ENCODE data around the gene PTH2.

PTH2 gene

GRCh38 chr19:49415102-49415809 is 8.0 kb downstream of the PTH2 start:
- DNase-seq (ENCODE audit: insufficient read length) (no peak), FAIRE-seq (peak; percentile 77)
- TF ChIP-seq TAF1 (IDR thresholded peaks at IDR 0.05; ENCODE audit: borderline replicate concordance, low read depth, low read length): no peak
- no peak for TF ChIP-seq POLR2A (IDR thresholded peaks at IDR 0.05; ENCODE audit: low read depth, low read length)
- no peak for TF ChIP-seq POLR2AphosphoS5 (IDR thresholded peaks at IDR 0.05; ENCODE audit: low read depth, low read length)

GRCh38 chr19:49414256-49414655 is 9.0 kb downstream of the PTH2 start:
- DNase-seq (ENCODE audit: insufficient read length) (no peak), FAIRE-seq (no peak)
- TF ChIP-seq POLR2AphosphoS5 (IDR thresholded peaks at IDR 0.05; ENCODE audit: low read depth, low read length): no peak
- TF ChIP-seq TAF1 (IDR thresholded peaks at IDR 0.05; ENCODE audit: borderline replicate concordance, low read depth, low read length): no peak
- TF ChIP-seq POLR2A (IDR thresholded peaks at IDR 0.05; ENCODE audit: low read depth, low read length): no peak

GRCh38 chr19:49413348-49413747 is 9.9 kb downstream of the PTH2 start:
- no peak for FAIRE-seq
- no peak for TF ChIP-seq POLR2A (IDR thresholded peaks at IDR 0.05; ENCODE audit: low read depth, low read length)
- TF ChIP-seq POLR2AphosphoS5 (IDR thresholded peaks at IDR 0.05; ENCODE audit: low read depth, low read length): no peak
- TF ChIP-seq TAF1 (IDR thresholded peaks at IDR 0.05; ENCODE audit: borderline replicate concordance, low read depth, low read length): no peak
- DNase-seq (ENCODE audit: insufficient read length): no peak

GRCh38 chr19:49411681-49412326 is 11.4 kb downstream of the PTH2 start:
- FAIRE-seq: no peak
- TF ChIP-seq TAF1 (IDR thresholded peaks at IDR 0.05; ENCODE audit: borderline replicate concordance, low read depth, low read length) (no peak), POLR2AphosphoS5 (IDR thresholded peaks at IDR 0.05; ENCODE audit: low read depth, low read length) (no peak), POLR2A (IDR thresholded peaks at IDR 0.05; ENCODE audit: low read depth, low read length) (no peak)
- no peak for DNase-seq (ENCODE audit: insufficient read length)

- TF ChIP-seq TAF1 (IDR thresholded peaks at IDR 0.05; ENCODE audit: borderline replicate concordance, low read depth, low read length): peak; percentile 34; the same call in 1 of the 2 replicates
- TF ChIP-seq POLR2AphosphoS5 (IDR thresholded peaks at IDR 0.05; ENCODE audit: low read depth, low read length): no peak
- TF ChIP-seq POLR2A (IDR thresholded peaks at IDR 0.05; ENCODE audit: low read depth, low read length): 0 out of 2 replicates have a peak, but pooled peaks have one; percentile 23
- FAIRE-seq (peak; percentile 91), DNase-seq (ENCODE audit: insufficient read length) (no peak)
These were observed 13.7 kb downstream of the PTH2 start for GRCh38 chr19:49409441-49410029.

GRCh38 chr19:49408816-49409440 is 14.3 kb downstream of the PTH2 start:
- TF ChIP-seq POLR2AphosphoS5 (IDR thresholded peaks at IDR 0.05; ENCODE audit: low read depth, low read length) (no peak), TAF1 (IDR thresholded peaks at IDR 0.05; ENCODE audit: borderline replicate concordance, low read depth, low read length) (no peak), POLR2A (IDR thresholded peaks at IDR 0.05; ENCODE audit: low read depth, low read length) (no peak)
- DNase-seq (ENCODE audit: insufficient read length) (no peak), FAIRE-seq (peak; percentile 64)

GRCh38 chr19:49407482-49408015 is 15.7 kb downstream of the PTH2 start:
- DNase-seq (ENCODE audit: insufficient read length) (no peak), FAIRE-seq (no peak)
- no peak for TF ChIP-seq POLR2AphosphoS5 (IDR thresholded peaks at IDR 0.05; ENCODE audit: low read depth, low read length)
- TF ChIP-seq TAF1 (IDR thresholded peaks at IDR 0.05; ENCODE audit: borderline replicate concordance, low read depth, low read length): no peak
- TF ChIP-seq POLR2A (IDR thresholded peaks at IDR 0.05; ENCODE audit: low read depth, low read length): no peak

GRCh38 chr19:49407079-49407478 is 16.2 kb downstream of the PTH2 start:
- DNase-seq (ENCODE audit: insufficient read length) (peak; percentile 13), FAIRE-seq (no peak)
- TF ChIP-seq TAF1 (IDR thresholded peaks at IDR 0.05; ENCODE audit: borderline replicate concordance, low read depth, low read length) (no peak), POLR2AphosphoS5 (IDR thresholded peaks at IDR 0.05; ENCODE audit: low read depth, low read length) (no peak), POLR2A (IDR thresholded peaks at IDR 0.05; ENCODE audit: low read depth, low read length) (no peak)

- FAIRE-seq (no peak), DNase-seq (ENCODE audit: insufficient read length) (no peak)
- TF ChIP-seq POLR2A (IDR thresholded peaks at IDR 0.05; ENCODE audit: low read depth, low read length): no peak
- TF ChIP-seq POLR2AphosphoS5 (IDR thresholded peaks at IDR 0.05; ENCODE audit: low read depth, low read length): no peak
- TF ChIP-seq TAF1 (IDR thresholded peaks at IDR 0.05; ENCODE audit: borderline replicate concordance, low read depth, low read length): no peak
These were observed 19.6 kb downstream of the PTH2 start for GRCh38 chr19:49403404-49404187.

GRCh38 chr19:49400029-49400428 is 23.2 kb downstream of the PTH2 start:
- DNase-seq (ENCODE audit: insufficient read length) (no peak), FAIRE-seq (no peak)
- TF ChIP-seq POLR2AphosphoS5 (IDR thresholded peaks at IDR 0.05; ENCODE audit: low read depth, low read length): no peak
- TF ChIP-seq POLR2A (IDR thresholded peaks at IDR 0.05; ENCODE audit: low read depth, low read length): no peak
